KBM-7 (cell line): ENCODE measurements around the gene TBC1D4.

ENCODE experiments used
- DNase-seq: peaks from one replicate; pipeline ENCODE4 v3.0.0-alpha.2; 2015
- in situ Hi-C: fragments of 300-500 bp; cut with MboI; formaldehyde crosslinking; loops from 2 replicates; pipeline ENCODE4 v1.14.3; 2020; ENCODE audit warnings: low sequenced_read_pairs, low pct_unique_long_range_greater_than_20kb, mixed read lengths

TBC1D4 gene

DNA sequence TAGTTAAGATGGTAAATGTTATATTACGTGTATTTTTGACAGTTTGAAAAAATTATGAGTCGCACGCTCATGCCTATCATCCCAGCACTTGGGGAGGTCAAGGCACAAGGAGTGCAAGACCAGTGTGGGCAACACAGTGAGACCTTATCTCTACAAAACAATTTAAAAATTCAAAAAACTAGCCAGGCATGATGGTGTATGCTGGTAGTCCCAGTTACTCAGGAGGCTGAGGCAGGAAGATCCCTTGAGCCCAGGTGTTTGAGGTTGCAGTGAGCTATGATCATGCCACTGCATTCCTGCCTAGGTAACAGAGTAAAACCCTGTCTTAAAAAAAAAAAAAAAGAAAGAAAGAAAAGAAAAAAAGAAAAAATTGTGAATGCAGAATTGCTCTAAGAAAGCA, 58.0 kb downstream of the TBC1D4 start:
- no peak for DNase-seq
- in situ Hi-C loops: no loop called here

DNA sequence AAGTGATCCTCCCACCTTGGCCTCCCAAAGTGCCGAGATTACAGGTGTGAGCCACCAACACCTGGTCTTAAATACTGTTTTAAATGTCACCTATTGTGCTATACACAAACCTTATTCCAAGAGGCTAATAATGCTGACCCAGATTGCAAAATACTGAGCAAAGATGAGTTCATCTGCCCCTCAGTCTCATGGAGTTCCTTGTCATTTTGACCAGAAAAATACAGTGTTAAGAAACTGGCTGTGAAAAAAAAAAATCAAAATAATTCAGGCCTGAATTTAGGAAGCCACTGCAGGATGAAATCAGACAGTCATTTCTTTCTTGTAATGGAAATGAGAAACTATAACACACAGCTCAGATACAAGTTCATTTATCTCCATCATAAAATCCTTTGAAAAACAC, 59.9 kb downstream of the TBC1D4 start:
- DNase-seq: no peak
- in situ Hi-C loops: no loop called here

DNA sequence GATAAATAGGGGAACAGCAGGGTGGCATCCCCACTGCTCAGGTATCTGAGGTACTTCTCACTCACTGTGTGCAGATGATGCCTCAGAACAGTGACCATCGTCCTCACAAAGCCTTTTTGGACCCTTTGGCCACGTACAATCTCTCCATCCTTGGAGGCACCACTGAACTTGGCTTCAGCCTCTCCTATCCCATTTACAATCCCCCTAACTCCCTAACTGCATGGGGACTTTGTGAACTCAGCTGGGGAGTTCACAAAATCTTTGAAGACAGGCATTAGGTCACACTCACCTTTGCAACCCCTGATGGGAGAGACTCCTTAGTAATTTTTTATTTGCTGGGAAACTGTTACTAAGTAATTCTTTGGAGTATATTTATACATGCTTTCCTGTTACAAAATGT, 60.8 kb downstream of the TBC1D4 start:
- no peak for DNase-seq
- in situ Hi-C loops: no loop called here

DNA sequence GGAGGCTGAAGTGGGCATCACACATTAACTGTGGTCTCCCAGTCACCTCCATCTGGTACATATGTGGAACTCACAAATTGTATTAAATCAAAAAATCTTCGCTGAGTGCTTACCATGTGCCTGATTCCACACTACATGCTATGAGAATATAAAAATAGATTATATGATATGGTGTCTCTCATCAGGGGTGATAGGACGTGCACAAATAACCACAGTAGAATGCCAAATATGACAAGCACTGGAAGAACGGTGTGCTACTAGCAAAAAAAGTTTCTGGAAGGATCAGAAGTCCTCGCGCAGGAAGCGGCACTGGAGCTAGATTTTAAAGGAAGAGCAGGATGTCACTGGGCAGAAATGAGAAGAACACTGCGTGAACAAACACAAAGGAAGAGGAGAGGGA, 62.3 kb downstream of the TBC1D4 start:
- in situ Hi-C loops: no loop called here
- DNase-seq: no peak

DNA sequence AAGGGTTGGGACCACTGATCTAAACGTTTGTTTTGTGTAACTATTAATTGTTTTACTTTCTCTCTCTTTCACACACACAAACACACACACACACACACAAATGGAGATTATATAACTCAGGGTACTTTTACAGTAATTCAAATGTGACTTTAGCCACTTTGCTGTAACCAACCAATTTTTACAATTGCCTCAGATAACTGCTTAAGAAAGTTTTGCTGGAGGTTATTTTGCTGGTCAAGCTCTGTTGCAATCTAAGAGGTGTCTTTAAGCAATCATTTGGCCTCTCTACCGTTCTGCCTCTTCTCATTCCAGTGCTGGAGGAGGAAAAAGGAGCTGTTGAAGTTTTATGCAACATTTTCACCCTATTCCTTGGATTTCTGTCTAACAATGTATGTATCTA, 63.0 kb downstream of the TBC1D4 start:
- in situ Hi-C loops: no loop called here
- DNase-seq: no peak

DNA sequence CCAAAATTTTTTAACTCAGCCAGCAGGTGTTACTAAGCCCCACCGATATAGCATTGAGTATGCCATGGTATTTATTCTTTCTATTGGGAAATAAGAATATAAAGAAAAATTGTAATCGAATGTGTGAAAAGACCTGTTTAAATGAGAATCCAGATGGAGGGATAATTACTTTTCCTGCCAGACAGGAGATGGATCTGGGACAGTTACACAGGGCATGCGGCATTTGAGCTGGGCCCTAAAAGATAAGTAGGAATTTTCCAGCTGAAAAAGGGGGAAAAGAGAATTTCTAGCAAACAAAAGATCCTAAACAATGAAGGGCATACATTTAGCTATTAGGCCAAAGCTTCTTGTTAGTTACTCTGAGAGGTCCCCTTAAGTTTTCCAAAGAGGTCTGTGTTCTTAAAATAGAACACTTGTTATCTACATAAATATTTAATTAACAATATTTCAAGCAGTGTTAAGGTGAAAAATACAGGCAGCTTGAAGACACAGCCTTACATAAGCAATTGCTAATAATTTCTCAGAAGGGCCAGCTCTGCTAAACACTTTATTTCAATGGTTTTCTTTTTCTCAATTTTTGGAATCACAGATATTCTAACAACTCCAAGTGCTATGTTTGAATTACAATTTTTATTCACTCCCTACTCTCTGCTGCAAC, 63.7 kb downstream of the TBC1D4 start:
- no peak for DNase-seq
- in situ Hi-C loops: no loop called here

DNA sequence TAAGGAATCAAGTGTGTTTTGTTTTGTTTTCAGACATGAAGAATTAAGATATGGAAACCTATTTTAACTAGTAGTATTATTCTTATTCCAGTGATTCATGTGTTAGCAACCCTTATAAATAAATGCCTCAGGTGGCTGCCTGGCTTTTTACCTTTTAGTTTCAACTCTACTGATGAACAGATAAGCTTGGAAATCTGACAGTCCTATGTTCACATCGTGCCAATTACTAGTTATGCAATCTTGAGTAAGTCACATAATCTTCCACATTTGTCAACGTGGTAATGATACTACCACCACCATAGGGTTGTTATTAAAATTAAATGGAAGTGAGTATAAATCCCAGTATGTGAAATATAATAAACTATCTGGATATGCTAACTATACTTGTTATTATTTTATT, 64.3 kb downstream of the TBC1D4 start:
- no peak for DNase-seq
- in situ Hi-C loops: no loop called here

DNA sequence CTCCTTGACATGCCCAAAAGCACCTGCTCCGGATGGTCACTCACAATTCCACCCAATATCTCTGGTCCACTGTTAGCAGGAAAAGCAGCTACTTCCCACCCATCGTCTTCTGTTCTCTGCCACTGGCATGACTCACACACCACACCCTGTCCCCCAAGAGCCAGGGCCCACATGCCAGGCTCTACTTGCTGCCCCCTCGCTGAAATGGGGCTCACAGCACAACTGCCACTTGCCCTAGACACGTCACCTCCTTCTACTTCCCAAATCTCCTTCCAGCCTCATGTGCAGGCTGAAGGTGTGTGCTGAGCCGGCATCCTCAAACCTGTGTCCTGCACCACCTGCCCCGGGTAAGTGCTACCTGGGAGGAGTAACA, 65.0 kb downstream of the TBC1D4 start:
- DNase-seq: no peak
- in situ Hi-C loops: no loop called here

DNA sequence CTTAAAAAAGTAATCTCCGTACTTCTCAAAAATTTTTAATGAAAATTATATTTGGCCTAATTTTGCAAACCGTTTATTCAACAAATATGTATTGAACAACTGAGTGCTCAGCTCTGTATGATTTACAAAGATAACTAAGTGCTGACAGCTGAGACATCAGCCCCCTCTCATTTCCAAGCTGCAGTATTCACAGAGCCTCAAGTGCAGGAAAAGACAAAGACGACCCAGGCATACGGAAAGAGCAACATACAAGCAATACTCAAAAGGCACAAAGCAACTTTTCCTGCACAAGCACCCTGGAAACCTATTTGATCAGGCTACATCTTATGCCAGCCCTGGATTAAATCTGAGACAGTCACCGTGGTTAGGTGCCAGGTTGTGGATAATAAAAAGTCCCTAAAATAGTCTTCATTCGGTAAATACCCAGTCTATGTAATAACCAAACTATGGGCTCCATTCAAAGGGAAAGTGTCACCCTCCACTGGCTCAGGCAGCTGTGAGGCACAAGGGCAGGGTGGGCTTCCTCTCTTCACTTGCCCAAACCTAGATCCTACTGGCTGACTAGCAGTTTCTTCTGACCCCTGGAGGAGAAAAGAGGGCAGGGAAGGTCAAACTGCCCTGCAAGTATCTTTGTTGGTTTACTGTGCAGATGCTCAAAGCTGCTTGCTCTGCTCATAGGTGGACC, 65.5 kb downstream of the TBC1D4 start:
- DNase-seq: no peak
- in situ Hi-C loops: no loop called here

DNA sequence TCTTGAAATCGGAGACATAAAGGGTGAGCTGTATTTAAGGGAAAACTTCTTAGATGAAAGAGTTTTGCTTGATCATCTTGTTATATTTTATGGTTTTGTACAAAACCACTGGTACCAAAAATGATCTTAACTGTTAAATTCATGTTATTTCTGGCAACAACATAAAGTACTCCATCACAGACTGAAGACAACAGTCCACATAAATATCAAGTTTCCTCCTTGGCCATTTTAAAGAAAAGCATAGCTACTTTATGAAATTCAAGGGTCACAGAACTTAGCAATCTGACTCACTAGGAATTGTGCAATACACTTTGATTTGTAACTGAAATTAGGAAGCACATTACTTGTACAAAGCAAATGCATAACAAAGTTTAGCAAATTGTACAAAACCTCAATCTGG, 66.3 kb downstream of the TBC1D4 start:
- no peak for DNase-seq
- in situ Hi-C loops: no loop called here

DNA sequence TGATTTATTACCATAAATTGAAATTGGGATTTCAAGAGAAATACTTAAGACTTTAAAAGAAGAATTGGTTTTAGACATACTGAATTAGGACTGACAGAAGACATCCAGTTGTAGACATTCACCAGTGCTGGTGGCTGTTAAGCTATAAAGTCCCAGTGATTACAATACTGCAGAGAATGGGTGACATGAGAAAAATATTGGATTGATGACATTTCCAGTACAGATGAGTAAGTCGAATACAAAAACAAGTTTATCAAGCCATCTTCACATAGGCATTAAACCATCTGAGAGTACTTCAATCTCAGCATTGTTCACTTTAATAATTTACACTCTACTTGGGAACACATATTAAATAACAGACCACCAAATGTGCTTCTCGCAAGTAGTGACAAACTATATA, 66.8 kb downstream of the TBC1D4 start:
- in situ Hi-C loops: no loop called here
- no peak for DNase-seq

DNA sequence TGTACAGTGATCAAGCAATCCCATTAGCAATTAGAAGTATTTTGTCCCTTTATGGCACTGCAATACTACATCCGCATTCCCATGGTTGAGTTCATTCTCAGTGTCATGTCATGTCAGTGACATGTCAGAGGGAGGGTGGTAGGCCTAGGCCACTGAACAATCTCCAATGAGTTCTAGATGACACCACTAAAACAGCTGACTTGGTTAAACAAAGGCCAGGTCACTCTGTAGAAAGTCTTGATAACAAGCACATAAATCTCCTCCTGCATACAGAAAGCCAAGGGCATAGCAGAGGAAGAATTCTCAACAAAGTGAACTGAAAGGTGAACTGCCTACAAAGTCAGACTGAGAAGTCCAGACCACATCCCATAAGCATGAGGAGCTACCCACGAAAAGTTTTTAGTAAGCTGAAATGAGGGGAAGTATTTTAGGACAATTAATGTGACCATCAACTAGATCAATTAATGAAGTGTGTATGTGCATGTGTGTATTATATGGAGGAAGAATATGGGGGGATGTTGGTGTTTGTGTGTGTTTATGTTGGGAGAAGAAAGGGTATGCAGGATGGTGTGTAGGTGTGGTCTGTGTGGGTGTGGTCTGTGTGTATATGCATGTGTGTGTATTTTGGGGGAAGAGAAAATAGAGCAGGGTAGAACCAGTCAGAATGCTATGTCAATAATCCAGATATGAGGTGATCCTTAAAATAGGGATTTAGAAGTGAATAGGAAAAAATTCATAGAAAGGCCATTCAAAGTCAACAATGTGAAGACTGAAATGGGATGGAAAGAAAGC, 67.7 kb downstream of the TBC1D4 start:
- DNase-seq: no peak
- in situ Hi-C loops: no loop called here

DNA sequence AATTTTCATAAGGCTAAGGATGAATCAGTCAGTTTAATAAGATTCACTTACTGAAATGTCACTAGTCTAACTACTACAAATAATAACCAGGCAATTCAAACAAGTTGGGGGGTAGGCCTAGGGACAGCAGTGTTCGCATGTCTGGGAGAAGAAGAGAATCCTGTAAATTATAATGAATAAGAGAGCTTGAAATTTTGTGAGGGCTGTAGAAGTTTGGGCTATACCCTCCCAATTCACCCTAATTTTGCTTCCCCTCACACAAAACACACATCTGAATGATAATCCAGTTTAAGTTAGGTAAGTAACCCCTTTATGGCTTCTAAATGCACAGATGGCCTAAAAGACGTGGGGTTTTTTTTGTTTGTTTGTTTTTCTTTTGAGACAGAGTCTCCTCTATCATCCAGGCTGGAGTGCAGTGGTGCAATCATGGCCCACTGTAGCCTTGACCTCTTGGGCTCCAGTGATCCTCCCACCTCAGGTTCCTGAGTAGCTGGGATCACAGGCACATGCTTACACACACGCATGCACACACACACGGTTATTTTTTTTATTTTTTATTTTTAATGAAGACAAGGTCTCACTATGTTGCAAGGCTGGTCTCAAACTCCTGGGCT, 69.9 kb downstream of the TBC1D4 start:
- in situ Hi-C loops: no loop called here
- DNase-seq: no peak

DNA sequence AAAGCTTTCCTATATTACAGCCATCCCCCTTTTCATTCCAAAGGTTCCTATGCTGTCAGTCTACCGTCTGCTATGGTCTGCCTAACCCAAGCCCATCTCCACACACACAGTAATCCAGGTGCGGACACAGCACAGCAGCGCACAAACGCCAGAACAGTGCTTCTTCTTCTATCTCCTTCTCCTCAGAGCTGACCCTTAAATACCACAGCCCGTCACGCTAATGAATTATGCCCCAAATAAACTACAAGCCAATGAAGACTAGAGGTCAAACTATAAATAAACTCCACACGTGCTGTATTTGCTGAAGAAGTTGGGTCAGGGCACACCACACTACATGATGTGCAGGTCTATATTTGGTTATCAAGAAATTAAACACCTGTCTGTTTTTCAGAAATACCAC, 71.8 kb downstream of the TBC1D4 start:
- no peak for DNase-seq
- in situ Hi-C loops: no loop called here

DNA sequence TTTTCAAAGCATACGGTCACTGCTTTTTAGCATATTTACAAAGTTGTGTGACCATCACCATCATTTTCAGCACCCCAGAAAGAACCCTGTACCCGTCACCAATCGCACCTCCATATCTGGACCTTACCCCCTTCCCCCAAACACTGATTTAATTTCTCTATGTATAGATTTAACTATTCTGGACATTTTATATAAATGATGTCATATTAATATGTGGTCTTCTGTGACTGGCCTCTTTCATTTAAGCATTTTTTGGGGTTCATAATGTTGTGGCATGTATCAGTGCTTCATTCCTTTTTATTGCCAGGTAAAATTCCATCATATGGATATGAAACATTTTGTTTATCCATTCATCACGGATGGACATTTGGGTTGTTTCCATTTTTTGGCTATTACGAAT, 74.0 kb downstream of the TBC1D4 start:
- DNase-seq: no peak
- in situ Hi-C loops: no loop called here

DNA sequence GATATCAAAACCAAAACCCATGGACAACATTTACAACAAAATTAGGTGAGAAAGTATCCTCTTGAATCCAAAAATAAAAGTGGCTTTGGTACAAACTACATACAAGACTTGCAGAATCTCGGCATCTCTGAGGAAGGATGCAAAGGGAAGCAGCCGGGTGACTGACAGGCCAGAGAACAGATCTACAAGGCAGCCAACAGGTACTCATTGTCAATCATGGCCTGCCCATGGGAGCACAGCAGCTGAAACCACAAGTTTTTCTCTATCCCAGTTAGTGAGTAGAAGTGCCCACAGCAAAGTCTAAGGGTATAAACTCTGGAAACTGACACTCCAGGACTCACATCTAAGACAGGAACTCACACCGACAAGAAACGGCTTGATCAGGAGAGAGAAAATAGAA, 74.5 kb downstream of the TBC1D4 start:
- DNase-seq: no peak
- in situ Hi-C loops: no loop called here

DNA sequence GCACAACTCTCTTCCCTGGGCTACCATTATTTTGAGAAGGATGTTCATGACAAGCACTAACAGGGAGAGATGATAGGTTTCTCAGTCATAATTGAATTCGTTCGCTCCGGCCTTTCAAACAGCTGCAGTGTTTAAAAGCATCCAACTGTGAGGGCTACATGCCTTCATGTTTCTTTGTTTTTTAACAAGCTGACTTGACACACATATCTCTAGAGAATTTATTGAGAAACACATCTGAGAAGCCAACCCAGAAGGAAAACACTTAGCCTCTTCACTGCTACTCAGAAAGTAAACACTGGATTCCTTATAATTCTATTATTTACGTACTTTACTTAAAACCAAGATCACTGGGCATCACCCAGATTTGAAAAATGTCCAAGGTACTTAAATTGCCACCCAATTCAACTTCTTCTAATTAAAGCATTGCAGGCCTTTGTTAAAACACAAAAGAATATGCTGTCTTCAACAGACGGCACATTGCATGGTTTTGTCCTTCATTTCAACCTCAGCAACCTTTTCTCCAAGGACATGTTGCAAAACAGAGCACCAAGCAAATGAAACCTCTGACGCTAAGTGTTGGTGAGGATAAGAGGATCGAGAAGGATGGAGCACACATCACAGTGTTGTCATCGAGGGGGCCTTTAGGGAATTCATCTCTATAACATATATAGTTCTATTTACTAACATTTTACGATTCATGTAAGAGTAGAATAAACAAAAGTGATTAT, 75.8 kb downstream of the TBC1D4 start:
- no peak for DNase-seq
- in situ Hi-C loops: no loop called here

DNA sequence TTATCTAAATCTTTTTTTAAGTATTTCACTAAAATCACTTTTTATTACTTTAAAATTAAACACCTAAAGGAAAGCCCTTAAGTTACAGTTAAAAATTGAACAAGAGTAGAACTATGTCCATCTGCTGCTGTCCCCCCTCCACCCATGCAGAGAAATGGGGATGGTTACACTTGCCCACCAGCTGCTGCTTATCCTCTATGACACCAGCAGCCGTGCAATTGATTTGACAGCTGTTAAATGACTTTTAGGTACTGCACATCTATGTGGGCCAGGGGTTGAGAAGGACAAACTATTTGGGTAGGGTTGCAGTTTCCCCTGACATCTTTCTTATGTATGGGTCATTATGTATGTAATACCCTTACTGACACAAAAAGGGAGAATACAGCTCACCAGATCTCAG, 77.2 kb downstream of the TBC1D4 start:
- no peak for DNase-seq
- in situ Hi-C loops: no loop called here

DNA sequence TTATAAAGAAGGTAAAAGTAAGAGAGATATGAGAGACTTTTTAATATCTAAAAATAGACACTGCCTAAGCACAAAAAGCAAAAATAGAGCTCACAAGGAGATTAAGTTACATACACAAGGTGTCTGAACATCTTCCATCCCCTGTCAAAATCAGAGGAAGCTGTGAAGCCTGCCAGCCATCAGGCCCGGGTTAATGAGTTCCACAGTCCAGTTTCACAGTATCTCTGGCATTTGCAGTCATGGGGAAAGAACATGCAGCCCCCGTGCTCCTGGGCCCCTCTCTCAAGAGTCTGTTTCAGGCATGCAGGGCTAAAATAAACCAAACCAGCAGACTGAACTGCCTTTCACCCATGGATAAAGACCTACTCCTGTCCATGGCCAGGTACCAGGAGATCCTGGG, 79.2 kb downstream of the TBC1D4 start:
- in situ Hi-C loops: no loop called here
- DNase-seq: no peak

DNA sequence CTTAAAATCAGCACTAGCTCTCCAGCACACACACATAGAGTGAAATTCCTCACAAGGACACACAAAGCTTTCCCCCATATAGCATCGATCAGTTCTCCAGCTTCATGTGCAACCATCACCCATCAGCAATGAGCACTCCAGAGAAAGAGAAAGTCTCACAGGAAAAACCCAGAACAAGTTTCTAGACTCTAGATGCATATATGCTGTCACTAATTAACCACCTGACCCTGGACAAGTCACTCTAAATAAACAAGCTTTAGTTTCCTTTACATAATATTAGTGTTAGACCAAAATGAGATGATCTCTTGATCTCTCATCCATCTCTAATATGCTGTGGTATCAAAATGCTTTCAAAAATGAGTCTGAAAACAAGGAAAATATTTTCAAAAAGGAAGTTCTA, 81.2 kb downstream of the TBC1D4 start:
- in situ Hi-C loops: no loop called here
- no peak for DNase-seq
